ENCODE results near the gene DNAH10.

DNAH10 gene, protein sequence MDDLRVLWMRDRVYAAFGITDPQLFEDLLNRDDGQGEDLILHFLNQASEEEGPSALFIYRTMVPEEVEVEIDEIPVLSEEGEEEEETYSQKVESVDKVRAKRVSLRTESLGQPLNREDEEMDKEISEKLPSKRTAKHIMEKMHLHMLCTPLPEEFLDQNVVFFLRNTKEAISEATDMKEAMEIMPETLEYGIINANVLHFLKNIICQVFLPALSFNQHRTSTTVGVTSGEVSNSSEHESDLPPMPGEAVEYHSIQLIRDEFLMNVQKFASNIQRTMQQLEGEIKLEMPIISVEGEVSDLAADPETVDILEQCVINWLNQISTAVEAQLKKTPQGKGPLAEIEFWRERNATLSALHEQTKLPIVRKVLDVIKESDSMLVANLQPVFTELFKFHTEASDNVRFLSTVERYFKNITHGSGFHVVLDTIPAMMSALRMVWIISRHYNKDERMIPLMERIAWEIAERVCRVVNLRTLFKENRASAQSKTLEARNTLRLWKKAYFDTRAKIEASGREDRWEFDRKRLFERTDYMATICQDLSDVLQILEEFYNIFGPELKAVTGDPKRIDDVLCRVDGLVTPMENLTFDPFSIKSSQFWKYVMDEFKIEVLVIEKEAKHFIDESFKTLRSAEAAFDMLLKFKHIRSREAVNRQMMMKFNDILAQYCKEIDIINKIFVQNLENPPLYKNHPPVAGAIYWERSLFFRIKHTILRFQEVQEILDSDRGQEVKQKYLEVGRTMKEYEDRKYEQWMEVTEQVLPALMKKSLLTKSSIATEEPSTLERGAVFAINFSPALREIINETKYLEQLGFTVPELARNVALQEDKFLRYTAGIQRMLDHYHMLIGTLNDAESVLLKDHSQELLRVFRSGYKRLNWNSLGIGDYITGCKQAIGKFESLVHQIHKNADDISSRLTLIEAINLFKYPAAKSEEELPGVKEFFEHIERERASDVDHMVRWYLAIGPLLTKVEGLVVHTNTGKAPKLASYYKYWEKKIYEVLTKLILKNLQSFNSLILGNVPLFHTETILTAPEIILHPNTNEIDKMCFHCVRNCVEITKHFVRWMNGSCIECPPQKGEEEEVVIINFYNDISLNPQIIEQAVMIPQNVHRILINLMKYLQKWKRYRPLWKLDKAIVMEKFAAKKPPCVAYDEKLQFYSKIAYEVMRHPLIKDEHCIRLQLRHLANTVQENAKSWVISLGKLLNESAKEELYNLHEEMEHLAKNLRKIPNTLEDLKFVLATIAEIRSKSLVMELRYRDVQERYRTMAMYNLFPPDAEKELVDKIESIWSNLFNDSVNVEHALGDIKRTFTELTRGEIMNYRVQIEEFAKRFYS (N-terminal part only)
- 0.70 to 0.72 reads per million in 2 donors for total RNA-seq

DNA sequence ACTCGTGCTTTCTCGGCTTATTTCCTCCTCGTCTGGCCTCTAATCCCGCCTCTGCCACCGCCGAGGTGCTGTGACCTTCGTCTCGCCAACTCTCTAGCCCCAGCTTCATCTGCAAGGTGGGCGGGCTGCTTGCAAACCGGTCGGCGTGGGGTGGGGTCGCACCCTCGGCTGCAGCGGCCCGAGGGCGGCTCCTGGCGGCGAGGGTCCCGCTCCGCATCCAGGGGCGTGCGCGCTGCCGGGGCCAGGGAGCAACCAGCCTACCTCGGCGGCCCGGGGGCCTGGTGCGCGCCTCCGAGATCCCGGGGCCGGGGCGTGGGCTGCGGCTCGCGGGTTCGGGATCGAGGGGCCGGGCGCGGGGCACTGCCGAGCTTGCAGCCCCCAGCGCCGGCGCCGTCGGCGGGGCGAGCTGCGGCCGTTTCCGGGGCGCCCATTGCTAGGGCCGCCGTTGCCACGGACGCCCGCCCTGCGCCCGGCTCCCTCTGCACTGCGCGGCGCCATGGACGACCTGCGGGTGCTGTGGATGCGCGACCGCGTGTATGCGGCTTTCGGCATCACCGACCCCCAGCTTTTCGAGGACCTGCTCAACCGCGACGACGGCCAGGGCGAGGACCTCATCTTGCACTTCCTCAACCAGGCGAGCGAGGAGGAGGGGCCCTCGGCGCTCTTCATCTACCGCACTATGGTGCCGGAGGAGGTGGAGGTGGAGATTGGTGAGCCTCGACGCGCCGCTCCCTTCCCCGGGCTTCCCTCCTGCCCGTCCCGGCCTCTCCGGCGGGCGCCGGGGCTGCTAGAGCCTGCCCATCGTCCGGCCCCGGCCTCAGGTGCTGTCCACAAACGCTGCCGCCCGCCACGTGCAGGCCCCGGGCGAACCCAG is at the start of gene DNAH10:
Gene DNAH10, plus strand, starts transcription at position 461 of the 874 bp plus-strand sequence. Its CDS starts 36 bp downstream, at position 497.
- DNase-seq, result no peak

- DNase-seq, result no peak
Measured at GRCh38 chr12:123712780-123713319, 49.3 kb upstream of the DNAH10 start.

GRCh38 chr12:123713398-123713797 is 48.7 kb upstream of the DNAH10 start:
- DNase-seq, result no peak

DNA sequence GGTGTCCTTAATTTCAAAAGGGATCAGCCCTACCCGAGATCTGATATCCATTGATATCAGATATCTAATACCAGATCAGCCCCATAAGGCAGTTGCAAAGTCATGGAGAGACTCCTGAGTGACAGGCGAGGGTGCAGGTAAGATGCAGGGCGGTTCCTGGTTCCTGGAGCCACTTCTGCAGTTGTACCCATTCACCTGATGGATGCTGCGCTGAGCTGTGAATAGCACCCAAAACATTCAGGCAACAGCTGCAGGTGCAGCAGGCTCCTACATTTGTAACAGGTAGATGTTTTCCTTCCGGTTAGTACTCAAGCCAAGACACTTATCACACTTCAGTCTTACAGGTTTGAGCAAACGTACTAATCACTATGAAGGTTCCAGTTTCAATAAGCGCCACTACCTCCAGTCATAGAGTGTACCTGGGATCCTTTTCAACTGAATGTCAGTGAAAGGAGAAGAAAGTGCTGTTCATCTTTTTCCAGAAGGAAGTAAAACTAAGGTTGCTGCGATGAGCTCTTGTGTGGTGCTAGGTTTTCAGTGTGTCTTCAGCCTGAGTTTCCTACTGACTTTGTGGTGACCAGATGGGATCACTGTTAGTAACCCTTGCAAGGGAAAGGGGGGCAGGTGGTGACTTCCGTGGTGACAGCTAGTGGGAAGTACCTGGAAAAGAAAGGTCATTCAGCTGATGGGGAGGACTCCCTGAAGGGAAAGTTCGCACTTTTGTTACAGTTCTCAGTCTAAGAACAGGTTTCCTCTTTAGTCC is 48.1 kb upstream of the DNAH10 start:
- no peak for DNase-seq

DNA sequence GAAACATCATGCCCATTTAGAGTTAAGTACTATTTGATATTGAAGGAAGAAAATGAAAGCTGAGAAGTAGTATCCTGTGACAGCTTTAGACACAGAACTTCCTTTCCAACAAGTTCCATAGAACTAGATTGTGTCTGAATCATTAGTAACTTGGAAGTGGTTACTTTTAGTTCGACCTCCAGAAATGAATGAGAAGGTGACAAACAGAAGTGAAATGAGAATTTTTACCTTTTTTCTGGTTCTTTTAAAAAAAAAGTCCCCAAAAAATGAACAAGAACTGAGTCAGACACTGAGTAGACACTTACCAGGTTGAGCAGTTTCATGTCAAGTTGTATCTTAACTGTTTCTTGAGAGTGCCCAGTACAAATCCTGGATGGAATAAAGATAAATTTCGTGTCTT is 46.9 kb upstream of the DNAH10 start:
- DNase-seq, result no peak

DNA sequence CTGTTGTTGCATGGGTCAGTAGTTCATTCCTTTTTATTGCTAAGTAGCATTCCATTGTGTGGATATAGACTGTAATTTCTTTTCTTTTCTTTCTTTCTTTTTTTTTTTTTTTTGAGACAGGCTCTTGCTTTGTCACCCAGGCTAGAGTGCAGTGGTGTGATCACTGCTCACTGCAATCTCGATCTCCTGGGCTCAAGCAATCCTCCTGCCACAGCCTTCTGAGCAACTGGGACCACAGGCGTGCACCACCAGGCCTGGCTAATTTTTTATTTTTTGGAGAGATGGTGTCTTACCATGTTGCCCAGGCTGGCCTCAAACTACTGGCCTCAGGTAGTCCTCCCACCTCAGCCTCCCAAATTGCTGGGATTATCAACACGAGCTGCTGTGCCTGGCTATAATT is 44.8 kb upstream of the DNAH10 start:
- no peak for DNase-seq

- no peak for DNase-seq
Measured at GRCh38 chr12:123720141-123720814, 41.8 kb upstream of the DNAH10 start.

- DNase-seq, result no peak
Measured at GRCh38 chr12:123721245-123721644, 40.9 kb upstream of the DNAH10 start.

GRCh38 chr12:123723011-123723410 is 39.1 kb upstream of the DNAH10 start:
- no peak for DNase-seq

DNA sequence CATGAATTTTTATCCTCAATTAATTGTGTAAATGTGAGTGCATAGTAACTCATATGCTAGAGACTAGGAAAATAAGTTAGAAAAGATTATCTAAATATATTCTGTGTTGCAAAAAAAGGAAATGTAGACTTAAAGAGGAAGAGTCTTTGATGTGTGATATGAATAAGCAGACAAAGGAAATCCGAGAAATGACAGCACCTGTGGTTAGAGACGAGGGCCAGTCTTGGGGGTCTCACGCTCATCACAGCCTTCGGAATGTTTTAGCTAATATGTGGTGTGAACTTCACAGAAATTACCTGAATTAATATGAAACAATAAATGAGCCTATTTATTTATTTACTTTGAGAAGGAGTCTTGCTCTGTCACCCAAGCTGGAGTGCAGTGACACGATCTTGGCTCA is 38.3 kb upstream of the DNAH10 start:
- DNase-seq, result no peak

DNA sequence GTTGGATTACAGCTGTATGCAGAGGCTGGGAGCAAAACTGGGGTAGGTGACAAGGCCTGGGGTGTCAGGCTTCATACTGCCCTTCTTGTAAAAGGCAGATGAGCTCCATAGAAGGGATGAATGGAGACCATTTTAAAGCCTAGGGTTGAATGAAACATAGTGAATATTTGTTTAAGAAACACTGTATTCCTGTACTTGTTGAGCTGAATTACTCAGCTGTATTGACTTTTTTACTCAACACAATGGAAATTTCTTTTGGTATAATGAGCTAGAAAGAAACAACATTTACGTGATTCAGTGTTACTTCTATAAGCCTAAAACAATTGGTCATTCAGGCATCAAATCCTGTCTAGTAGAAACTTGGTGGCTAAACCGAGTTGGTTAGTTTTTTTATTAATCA is 35.9 kb upstream of the DNAH10 start:
- DNase-seq, result no peak

- no peak for DNase-seq
Measured at GRCh38 chr12:123726962-123727361, 35.1 kb upstream of the DNAH10 start.

- no peak for DNase-seq
Measured at GRCh38 chr12:123727878-123728277, 34.2 kb upstream of the DNAH10 start.

- DNase-seq, result no peak
Measured at GRCh38 chr12:123731596-123731995, 30.5 kb upstream of the DNAH10 start.

- DNase-seq, result no peak
Measured at GRCh38 chr12:123732251-123732650, 29.9 kb upstream of the DNAH10 start.

- DNase-seq, result no peak
Measured at GRCh38 chr12:123733229-123733628, 28.9 kb upstream of the DNAH10 start.

DNA sequence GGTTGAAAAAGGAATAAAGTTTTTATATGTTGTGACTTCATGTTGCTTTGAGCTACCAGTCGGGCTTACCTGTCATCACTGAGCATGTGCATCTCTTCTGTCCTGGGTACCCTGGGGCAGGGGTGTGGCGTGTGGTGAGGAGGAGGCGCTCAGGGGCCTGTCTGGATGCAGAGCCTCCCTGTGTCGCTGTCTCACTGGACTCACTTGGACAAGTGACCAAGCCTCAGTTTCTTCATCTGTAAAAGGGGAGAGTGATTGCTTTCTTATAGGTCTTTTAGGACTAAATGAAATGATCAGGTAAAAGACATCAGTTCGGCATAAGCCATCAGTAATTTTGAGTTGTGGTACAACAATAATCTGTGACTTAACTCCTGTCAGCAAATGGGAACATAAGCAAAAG is 27.8 kb upstream of the DNAH10 start:
- no peak for DNase-seq

DNA sequence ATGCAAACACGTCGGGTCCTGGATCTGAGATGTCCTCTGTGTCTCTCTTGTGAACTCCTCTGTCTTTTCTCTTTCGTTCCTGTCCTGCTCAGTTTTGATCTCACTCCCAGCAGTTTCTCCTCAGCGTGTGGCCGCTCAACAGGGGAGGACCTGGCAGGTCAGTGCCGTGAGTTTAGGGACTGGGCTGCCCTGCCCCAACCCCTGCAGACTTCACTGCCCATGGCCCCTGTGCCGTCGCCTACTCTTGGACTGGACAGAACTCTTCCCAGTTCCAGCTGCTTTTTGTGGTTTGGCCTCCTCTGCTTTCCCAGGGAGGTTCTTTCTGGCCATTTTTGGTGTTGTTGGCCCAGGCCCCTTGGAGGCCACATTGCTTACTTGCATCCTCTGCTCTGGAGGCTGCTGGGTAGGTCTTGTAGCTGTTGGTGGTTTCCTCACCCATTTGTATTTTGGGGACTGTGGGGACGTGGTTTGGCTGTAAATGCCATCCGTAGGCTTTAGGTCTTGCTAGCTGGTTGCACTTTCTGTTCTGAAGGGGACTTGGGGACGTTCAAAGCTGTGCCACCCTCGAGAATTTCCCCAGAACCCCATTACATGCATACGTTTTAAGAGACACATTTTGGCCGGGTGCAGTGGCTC is 20.0 kb upstream of the DNAH10 start:
- no peak for DNase-seq

- DNase-seq, result no peak
Measured at GRCh38 chr12:123743002-123743401, 19.1 kb upstream of the DNAH10 start.

- DNase-seq, result no peak
Measured at GRCh38 chr12:123744836-123745235, 17.3 kb upstream of the DNAH10 start.
